Measurements from ENCODE around the gene BTBD7. TPM values are rescaled to one million over a fixed set of nuclear protein-coding genes. Genes with fewer than 3 reads are reported as not detected.

Gene BTBD7
- total RNA-seq, 1 donor from 2014 or later: 39.1 TPM

- Histone ChIP-seq H3K36me3 (ENCODE audit: control insufficient read depth in 3 of 3, insufficient read depth in 3 of 3, low read length in 3 of 3) (peaks cover 3 to 20% (median 8%) of the 10 kb centered on the region in 3 donors), H3K4me1 (ENCODE audit: control insufficient read depth in 3 of 3, insufficient read depth in 3 of 3, low read length in 3 of 3) (peaks cover 12 to 22% (median 13%) of the 10 kb centered on the region in 3 donors), H3K27me3 (ENCODE audit: control insufficient read depth in 3 of 3, insufficient read depth in 3 of 3, low read length in 3 of 3) (no peaks in the 10 kb centered on the region), H3K9me3 (ENCODE audit: control insufficient read depth in 3 of 3, low read length in 3 of 3) (no peaks in the 10 kb centered on the region), H3K9ac (ENCODE audit: low read depth in 1 of 3, low read length in 3 of 3) (peak overlapping the region; percentile 79 to 91 (median 86)), H3K4me3 (ENCODE audit: low read length in 3 of 3) (peak overlapping the region; percentile 92 to 99 (median 97)), H3K27ac (ENCODE audit: low read depth, low read length) (peak overlapping the region; percentile 86)
Measured at GRCh38 chr14:93207468-93208308, 125.1 kb downstream of the BTBD7 start.

GRCh38 chr14:93206793-93207467 lies 125.9 kb downstream of the BTBD7 start, which contains the start of the genes GON7 and UBR7:
GON7 (minus strand) TSS chr14:93207065; CDS start chr14:93207037, 28 bp downstream.
UBR7 (plus strand) TSS chr14:93207256; CDS start chr14:93207292, 36 bp downstream.
- Histone ChIP-seq H3K4me1 (ENCODE audit: control insufficient read depth in 3 of 3, insufficient read depth in 3 of 3, low read length in 3 of 3) (peaks cover 12 to 22% (median 13%) of the 10 kb centered on the region in 3 donors), H3K9ac (ENCODE audit: low read depth in 1 of 3, low read length in 3 of 3) (peak within 1 kb of the TSS; percentile 82 to 91 (median 88)), H3K36me3 (ENCODE audit: control insufficient read depth in 3 of 3, insufficient read depth in 3 of 3, low read length in 3 of 3) (peaks cover 0 to 12% (median 3%) of the 10 kb centered on the region in 3 donors), H3K27me3 (ENCODE audit: control insufficient read depth in 3 of 3, insufficient read depth in 3 of 3, low read length in 3 of 3) (no peaks in the 10 kb centered on the region), H3K27ac (ENCODE audit: low read depth, low read length) (peak within 1 kb of the TSS; percentile 86), H3K9me3 (ENCODE audit: control insufficient read depth in 3 of 3, low read length in 3 of 3) (no peaks in the 10 kb centered on the region), H3K4me3 (ENCODE audit: low read length in 3 of 3) (peak within 1 kb of the TSS; percentile 94 to 99 (median 97))

GRCh38 chr14:93201155-93201704 lies 131.6 kb downstream of the BTBD7 start:
- no peaks in the 10 kb centered on the region for H3K9me3 ChIP-seq (ENCODE audit: control insufficient read depth in 3 of 3, low read length in 3 of 3)
- peaks cover 6 to 8% (median 6%) of the 10 kb centered on the region in 3 donors for H3K4me1 ChIP-seq (ENCODE audit: control insufficient read depth in 3 of 3, insufficient read depth in 3 of 3, low read length in 3 of 3)
- no peak overlapping the region for H3K27ac ChIP-seq (ENCODE audit: low read depth, low read length)
- no peak overlapping the region for H3K4me3 ChIP-seq (ENCODE audit: low read length in 3 of 3)
- H3K36me3 ChIP-seq (ENCODE audit: control insufficient read depth in 3 of 3, insufficient read depth in 3 of 3, low read length in 3 of 3): peaks cover 0 to 4% (median 2%) of the 10 kb centered on the region in 3 donors
- no peak overlapping the region for H3K9ac ChIP-seq (ENCODE audit: low read depth in 1 of 3, low read length in 3 of 3)
- no peaks in the 10 kb centered on the region for H3K27me3 ChIP-seq (ENCODE audit: control insufficient read depth in 3 of 3, insufficient read depth in 3 of 3, low read length in 3 of 3)

GRCh38 chr14:93200553-93200952 lies 132.3 kb downstream of the BTBD7 start:
- H3K27ac ChIP-seq (ENCODE audit: low read depth, low read length): no peak overlapping the region
- H3K36me3 ChIP-seq (ENCODE audit: control insufficient read depth in 3 of 3, insufficient read depth in 3 of 3, low read length in 3 of 3): peaks cover 0 to 4% (median 2%) of the 10 kb centered on the region in 3 donors
- no peak overlapping the region for H3K9ac ChIP-seq (ENCODE audit: low read depth in 1 of 3, low read length in 3 of 3)
- H3K4me3 ChIP-seq (ENCODE audit: low read length in 3 of 3): no peak overlapping the region
- H3K27me3 ChIP-seq (ENCODE audit: control insufficient read depth in 3 of 3, insufficient read depth in 3 of 3, low read length in 3 of 3): no peaks in the 10 kb centered on the region
- H3K4me1 ChIP-seq (ENCODE audit: control insufficient read depth in 3 of 3, insufficient read depth in 3 of 3, low read length in 3 of 3): peaks cover 1 to 5% (median 5%) of the 10 kb centered on the region in 3 donors
- no peaks in the 10 kb centered on the region for H3K9me3 ChIP-seq (ENCODE audit: control insufficient read depth in 3 of 3, low read length in 3 of 3)

GRCh38 chr14:93199031-93199430 lies 133.8 kb downstream of the BTBD7 start:
- H3K27ac ChIP-seq (ENCODE audit: low read depth, low read length): no peak overlapping the region
- H3K4me3 ChIP-seq (ENCODE audit: low read length in 3 of 3): no peak overlapping the region
- no peaks in the 10 kb centered on the region for H3K9me3 ChIP-seq (ENCODE audit: control insufficient read depth in 3 of 3, low read length in 3 of 3)

GRCh38 chr14:93195316-93195999 lies 137.4 kb downstream of the BTBD7 start:
- Histone ChIP-seq H3K4me3 (ENCODE audit: low read length in 3 of 3) (peak overlapping the region in 1 of 3 donors; percentile 17), H3K9me3 (ENCODE audit: control insufficient read depth in 3 of 3, low read length in 3 of 3) (no peaks in the 10 kb centered on the region), H3K4me1 (ENCODE audit: control insufficient read depth in 3 of 3, insufficient read depth in 3 of 3, low read length in 3 of 3) (peaks cover 6 to 14% (median 9%) of the 10 kb centered on the region in 3 donors), H3K36me3 (ENCODE audit: control insufficient read depth in 3 of 3, insufficient read depth in 3 of 3, low read length in 3 of 3) (no peaks in the 10 kb centered on the region), H3K27me3 (ENCODE audit: control insufficient read depth in 3 of 3, insufficient read depth in 3 of 3, low read length in 3 of 3) (no peaks in the 10 kb centered on the region), H3K9ac (ENCODE audit: low read depth in 1 of 3, low read length in 3 of 3) (no peak overlapping the region), H3K27ac (ENCODE audit: low read depth, low read length) (peak overlapping the region; percentile 65)

More at GRCh38 chr14:93199031-93199430, 133.8 kb downstream of the BTBD7 start:
- no peak overlapping the region for H3K9ac ChIP-seq (ENCODE audit: low read depth in 1 of 3, low read length in 3 of 3)
- peaks cover 6 to 12% (median 6%) of the 10 kb centered on the region in 3 donors for H3K4me1 ChIP-seq (ENCODE audit: control insufficient read depth in 3 of 3, insufficient read depth in 3 of 3, low read length in 3 of 3)
- no peaks in the 10 kb centered on the region for H3K27me3 ChIP-seq (ENCODE audit: control insufficient read depth in 3 of 3, insufficient read depth in 3 of 3, low read length in 3 of 3)
- peaks cover 0 to 4% (median 0%) of the 10 kb centered on the region in 3 donors for H3K36me3 ChIP-seq (ENCODE audit: control insufficient read depth in 3 of 3, insufficient read depth in 3 of 3, low read length in 3 of 3)

Other genes starting within 250 kb of the BTBD7 start
- 4.7 TPM for gene ITPK1, start 217.1 kb downstream of the BTBD7 start, total RNA-seq
- gene MOAP1, start 148.1 kb downstream of the BTBD7 start, total RNA-seq: 20.4 TPM
- gene LYSET, start 147.7 kb downstream of the BTBD7 start, total RNA-seq: 7.3 TPM
- 1.6 TPM for gene GON7, start 126.0 kb downstream of the BTBD7 start, total RNA-seq
- gene UBR7, start 125.8 kb downstream of the BTBD7 start, total RNA-seq: 26.1 TPM
- gene COX8C, start 14.1 kb upstream of the BTBD7 start, total RNA-seq: not detected
- gene UNC79, start 97.9 kb upstream of the BTBD7 start, total RNA-seq: under 0.01 TPM